MG63 (cell line): ENCODE measurements around the gene EFNA5. TPM values are rescaled to one million over a fixed set of nuclear protein-coding genes. Genes with fewer than 3 reads are reported as not detected.

Experiments
- DNase-seq: peaks from one replicate; pipeline ENCODE4 v3.0.0-alpha.2; 2020
- H3K27me3 ChIP-seq: fragments of 250-450 bp; sonication (Bioruptor Pico); 2 replicates; pipeline ENCODE4 v1.5.1; 2020; ENCODE audit warnings: mild to moderate bottlenecking, moderate library complexity
- H3K36me3 ChIP-seq: fragments of 250-450 bp; sonication (Bioruptor Pico); 2 replicates; pipeline ENCODE4 v1.5.1; 2020; ENCODE audit warnings: mild to moderate bottlenecking, moderate library complexity
- H3K4me3 ChIP-seq: fragments of 250-450 bp; sonication (Bioruptor Pico); 2 replicates; pipeline ENCODE4 v1.5.1; 2020; ENCODE audit warnings: mild to moderate bottlenecking, moderate library complexity
- H3K9me3 ChIP-seq: fragments of 250-450 bp; sonication (Bioruptor Pico); 2 replicates; pipeline ENCODE4 v1.5.1; 2020; ENCODE audit warnings: mild to moderate bottlenecking, moderate library complexity
- total RNA-seq: library from RNA; depleted of rRNA; stranded (reverse); fragments of >200 nt; shearing (Covaris generic); gene quantifications from 2 replicates; pipeline ENCODE4 v1.2.3, GENCODE V29; 2014; ENCODE audit warnings: low replicate concordance

The EFNA5 gene
- total RNA-seq, 1 experiment from 2014 or later: 0.56 TPM

DNA sequence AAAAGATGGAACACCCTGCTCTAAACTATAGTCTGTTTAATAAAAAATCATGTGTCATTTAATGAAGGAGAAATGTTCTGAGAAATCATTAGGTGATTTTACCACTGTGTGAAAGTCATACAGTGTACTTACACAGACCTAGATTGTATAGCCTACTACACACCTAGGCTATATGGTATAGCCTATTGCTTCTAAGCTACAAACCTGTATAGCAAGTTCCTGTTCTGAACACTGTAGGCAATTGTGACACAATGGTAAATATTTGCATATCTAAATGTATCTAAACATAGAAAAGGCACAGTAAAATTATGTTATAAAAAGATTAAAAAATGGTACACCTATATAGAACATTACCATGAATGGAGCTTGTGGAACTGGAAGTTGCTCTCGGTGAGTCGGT, 40.6 kb downstream of the EFNA5 start:
- H3K27me3 ChIP-seq: no peaks in the 10 kb centered on the region

GRCh38 chr5:107624235-107624634, 46.5 kb downstream of the EFNA5 start:
- H3K4me3 ChIP-seq: no peak overlapping the region

More for the DNA sequence above, 40.6 kb downstream of the EFNA5 start:
- H3K9me3 ChIP-seq: no peaks in the 10 kb centered on the region
- no peak overlapping the region for H3K4me3 ChIP-seq
- no peaks in the 10 kb centered on the region for H3K36me3 ChIP-seq
- DNase-seq: no peak

DNA sequence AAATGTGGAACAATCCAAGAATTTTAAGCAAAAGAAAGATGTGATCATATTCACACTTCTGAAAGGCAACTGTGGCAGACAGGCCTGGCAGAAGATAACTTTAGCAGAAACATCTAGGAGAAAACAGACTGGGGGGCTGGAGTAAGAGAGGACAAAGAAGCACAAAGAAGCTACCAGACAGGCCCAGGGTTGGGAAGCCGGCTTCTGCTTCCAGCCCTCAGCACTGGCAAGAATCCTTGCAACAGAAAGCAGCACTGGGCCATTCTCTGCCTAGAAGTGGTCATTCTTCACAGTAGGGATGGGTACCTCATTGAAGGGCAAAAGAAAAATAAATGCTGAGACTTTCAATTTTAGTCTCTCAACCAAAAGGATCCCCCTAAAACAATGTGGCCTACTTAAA, 49.6 kb downstream of the EFNA5 start:
- Histone ChIP-seq H3K9me3 (no peaks in the 10 kb centered on the region), H3K27me3 (no peaks in the 10 kb centered on the region; the same call in 1 of the 2 replicates), H3K4me3 (no peak overlapping the region), H3K36me3 (no peaks in the 10 kb centered on the region)
- no peak for DNase-seq

More at GRCh38 chr5:107624235-107624634, 46.5 kb downstream of the EFNA5 start:
- Histone ChIP-seq H3K9me3 (no peaks in the 10 kb centered on the region), H3K36me3 (no peaks in the 10 kb centered on the region), H3K27me3 (no peaks in the 10 kb centered on the region)
- DNase-seq: no peak

DNA sequence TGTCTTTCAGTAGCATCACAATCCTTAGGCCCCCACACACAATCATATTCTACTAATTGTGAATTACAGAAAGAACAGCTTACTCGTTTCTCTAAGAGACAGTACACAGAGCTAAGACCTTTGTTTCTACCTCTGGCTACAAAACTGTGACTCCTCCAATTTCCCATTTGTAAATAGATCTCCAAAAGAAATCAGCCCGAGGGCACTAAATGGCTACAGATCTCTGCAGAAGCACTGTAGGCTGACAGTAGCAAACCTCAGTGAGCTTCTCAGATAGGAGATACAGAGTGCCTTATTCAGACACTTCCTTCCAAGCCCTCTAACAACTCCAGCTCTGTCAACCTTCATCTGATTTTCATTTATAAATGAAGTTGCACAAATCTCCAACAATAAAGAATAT, 51.0 kb downstream of the EFNA5 start:
- no peak overlapping the region for H3K4me3 ChIP-seq
- no peaks in the 10 kb centered on the region for H3K9me3 ChIP-seq
- DNase-seq: no peak
- no peaks in the 10 kb centered on the region for H3K36me3 ChIP-seq
- peaks cover 3% of the 10 kb centered on the region; the same call in 1 of the 2 replicates for H3K27me3 ChIP-seq

GRCh38 chr5:107618242-107618641, 52.5 kb downstream of the EFNA5 start:
- Histone ChIP-seq H3K27me3 (peaks cover 3% of the 10 kb centered on the region; the same call in 1 of the 2 replicates), H3K9me3 (no peaks in the 10 kb centered on the region), H3K36me3 (no peaks in the 10 kb centered on the region), H3K4me3 (no peak overlapping the region)
- DNase-seq: no peak

GRCh38 chr5:107617052-107617451, 53.7 kb downstream of the EFNA5 start:
- Histone ChIP-seq H3K27me3 (peaks cover 3% of the 10 kb centered on the region; the same call in 1 of the 2 replicates), H3K4me3 (no peak overlapping the region), H3K36me3 (no peaks in the 10 kb centered on the region), H3K9me3 (no peaks in the 10 kb centered on the region)
- DNase-seq: no peak

GRCh38 chr5:107616213-107616612, 54.5 kb downstream of the EFNA5 start:
- Histone ChIP-seq H3K4me3 (no peak overlapping the region), H3K36me3 (no peaks in the 10 kb centered on the region), H3K27me3 (peaks cover 3% of the 10 kb centered on the region; the same call in 1 of the 2 replicates), H3K9me3 (no peaks in the 10 kb centered on the region)
- DNase-seq: no peak

- H3K27me3 ChIP-seq: peaks cover 3% of the 10 kb centered on the region; the same call in 1 of the 2 replicates
- no peaks in the 10 kb centered on the region for H3K36me3 ChIP-seq
- DNase-seq: no peak
- no peaks in the 10 kb centered on the region for H3K9me3 ChIP-seq
- no peak overlapping the region for H3K4me3 ChIP-seq
These were observed 55.4 kb downstream of the EFNA5 start for GRCh38 chr5:107615299-107615817.

DNA sequence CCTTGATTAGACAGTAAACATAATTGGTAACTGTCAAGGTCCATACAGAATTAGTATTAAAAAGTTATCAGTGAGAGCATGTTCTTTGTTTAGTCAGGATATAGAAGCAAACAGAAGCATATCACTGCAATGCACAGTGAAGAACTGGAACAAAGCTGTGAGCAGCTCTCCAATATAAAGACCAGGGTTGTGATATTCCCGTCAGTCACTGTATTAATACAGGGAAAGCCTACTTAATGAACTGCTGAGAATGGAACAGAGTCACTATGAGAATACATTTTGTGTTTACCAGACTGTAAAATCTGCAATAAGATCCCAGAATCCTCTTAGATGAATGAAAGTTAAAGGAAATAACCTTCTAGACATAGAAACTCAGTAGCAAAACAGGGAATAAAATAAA, 58.2 kb downstream of the EFNA5 start:
- Histone ChIP-seq H3K36me3 (no peaks in the 10 kb centered on the region), H3K4me3 (no peak overlapping the region), H3K27me3 (peaks cover 3% of the 10 kb centered on the region; the same call in 1 of the 2 replicates), H3K9me3 (no peaks in the 10 kb centered on the region)
- DNase-seq: no peak

- Histone ChIP-seq H3K36me3 (no peaks in the 10 kb centered on the region), H3K9me3 (no peaks in the 10 kb centered on the region), H3K27me3 (peaks cover 3% of the 10 kb centered on the region; the same call in 1 of the 2 replicates), H3K4me3 (no peak overlapping the region)
- DNase-seq: no peak
These were observed 59.9 kb downstream of the EFNA5 start for GRCh38 chr5:107610798-107611197.

- H3K9me3 ChIP-seq: no peaks in the 10 kb centered on the region
- no peak for DNase-seq
These were observed 62.9 kb downstream of the EFNA5 start for GRCh38 chr5:107607671-107608345.

DNA sequence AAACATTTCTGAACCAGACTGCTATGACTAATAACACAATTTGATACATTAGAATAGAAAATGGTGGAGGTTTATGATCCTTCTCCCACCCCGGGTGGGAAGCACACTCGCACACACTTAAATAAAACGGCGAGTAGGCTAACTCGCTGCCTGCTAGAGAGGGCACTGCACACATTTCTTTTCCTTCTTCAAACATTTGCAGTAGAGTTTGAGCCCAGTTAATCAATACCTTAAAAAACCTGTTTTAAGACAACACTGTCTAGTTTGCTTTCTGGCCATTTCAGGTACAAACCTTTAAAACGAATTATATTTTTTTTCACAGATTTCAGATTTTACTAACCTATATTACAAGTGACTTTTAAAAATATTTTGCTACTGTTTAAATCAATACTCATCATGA, 63.5 kb downstream of the EFNA5 start:
- Histone ChIP-seq H3K36me3 (no peaks in the 10 kb centered on the region), H3K4me3 (no peak overlapping the region), H3K9me3 (no peaks in the 10 kb centered on the region), H3K27me3 (no peaks in the 10 kb centered on the region)
- no peak for DNase-seq

More at GRCh38 chr5:107607671-107608345, 62.9 kb downstream of the EFNA5 start:
- Histone ChIP-seq H3K27me3 (no peaks in the 10 kb centered on the region), H3K36me3 (no peaks in the 10 kb centered on the region), H3K4me3 (no peak overlapping the region)

GRCh38 chr5:107605596-107606125, 65.1 kb downstream of the EFNA5 start:
- no peak for DNase-seq
- Histone ChIP-seq H3K4me3 (no peak overlapping the region), H3K36me3 (no peaks in the 10 kb centered on the region), H3K9me3 (no peaks in the 10 kb centered on the region), H3K27me3 (no peaks in the 10 kb centered on the region)

- no peak for DNase-seq
- no peaks in the 10 kb centered on the region for H3K27me3 ChIP-seq
- H3K4me3 ChIP-seq: no peak overlapping the region
- H3K36me3 ChIP-seq: no peaks in the 10 kb centered on the region
- no peaks in the 10 kb centered on the region for H3K9me3 ChIP-seq
These were observed 65.7 kb downstream of the EFNA5 start for GRCh38 chr5:107604990-107605389.

- no peaks in the 10 kb centered on the region for H3K9me3 ChIP-seq
- DNase-seq: no peak
- H3K4me3 ChIP-seq: no peak overlapping the region
- H3K27me3 ChIP-seq: no peaks in the 10 kb centered on the region
- H3K36me3 ChIP-seq: no peaks in the 10 kb centered on the region
These were observed 66.4 kb downstream of the EFNA5 start for GRCh38 chr5:107604146-107604910.

- Histone ChIP-seq H3K9me3 (no peaks in the 10 kb centered on the region), H3K36me3 (no peaks in the 10 kb centered on the region), H3K4me3 (no peak overlapping the region), H3K27me3 (no peaks in the 10 kb centered on the region)
- DNase-seq: no peak
These were observed 67.4 kb downstream of the EFNA5 start for GRCh38 chr5:107603349-107603748.

DNA sequence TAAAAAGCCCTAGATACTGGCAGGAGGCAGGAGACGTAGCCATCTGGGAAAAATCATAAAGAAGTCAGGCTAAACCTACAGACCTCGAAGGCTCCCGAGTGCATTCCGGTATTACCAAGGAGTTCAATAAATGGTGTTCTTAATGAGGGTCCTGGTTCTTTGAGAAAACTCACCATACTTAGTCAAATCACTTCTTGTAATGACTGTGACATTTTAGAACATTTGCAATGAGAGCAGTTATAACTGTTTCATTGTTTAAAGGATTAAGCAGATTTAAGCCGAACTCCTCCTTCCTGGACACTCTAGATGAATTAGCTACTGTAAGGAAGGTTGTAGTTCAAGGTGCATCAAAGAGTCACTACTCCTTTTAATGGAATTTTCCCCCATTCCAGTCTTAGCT, 67.8 kb downstream of the EFNA5 start:
- no peaks in the 10 kb centered on the region for H3K9me3 ChIP-seq
- no peak for DNase-seq
- H3K4me3 ChIP-seq: no peak overlapping the region

More for the DNA sequence above, 67.8 kb downstream of the EFNA5 start:
- Histone ChIP-seq H3K27me3 (no peaks in the 10 kb centered on the region), H3K36me3 (no peaks in the 10 kb centered on the region)
